Ectodermal cell (in vitro differentiated cells): ENCODE data around the gene KRI1.
"Not testable (repeated sequence)": the region's sequence is repeated elsewhere in the genome, so short reads cannot be mapped to it uniquely, and the experiment has no call there.

Experiments used
- H3K27ac ChIP-seq: 2 replicates; pipeline ENCODE4 v1.7.0; 2013; ENCODE audit warnings: mild to moderate bottlenecking, low read depth, low read length; ENCODE audit not compliant: insufficient read depth, poor library complexity, severe bottlenecking
- H3K27me3 ChIP-seq: 2 replicates; pipeline ENCODE4 v1.7.0; 2013; ENCODE audit warnings: mild to moderate bottlenecking, low read length; ENCODE audit not compliant: insufficient read depth, control insufficient read depth, poor library complexity, severe bottlenecking
- H3K36me3 ChIP-seq: one replicate; pipeline ENCODE4 v1.7.0; 2013; ENCODE audit warnings: low read length; ENCODE audit not compliant: control insufficient read depth, insufficient read depth
- H3K4me1 ChIP-seq: one replicate; pipeline ENCODE4 v1.7.0; 2013; ENCODE audit warnings: low read length; ENCODE audit not compliant: control insufficient read depth, insufficient read depth
- H3K4me3 ChIP-seq: 2 replicates; pipeline ENCODE4 v1.7.0; 2013; ENCODE audit warnings: low read depth, low read length, control low read depth; ENCODE audit not compliant: insufficient read depth
- H3K9me3 ChIP-seq: 2 replicates; pipeline ENCODE4 v1.7.0; 2013; ENCODE audit warnings: mild to moderate bottlenecking, low read length, moderate library complexity; ENCODE audit not compliant: control insufficient read depth
- WGBS, 2 experiments: methylation state at CpG; one replicate each; pipeline ENCODE4 v1.1.7; 2013; ENCODE audit warnings: missing lambda C conversion rate in 2 of 2; 5-methylcytosine and 5-hydroxymethylcytosine counted together

The KRI1 gene

GRCh38 chr19:10550336-10550735, 15.5 kb downstream of the KRI1 start:
- Histone ChIP-seq H3K27me3 (no peaks in the 10 kb centered on the region), H3K4me1 (no peaks in the 10 kb centered on the region), H3K27ac (no peak overlapping the region), H3K36me3 (peaks cover 25% of the 10 kb centered on the region), H3K9me3 (no peaks in the 10 kb centered on the region), H3K4me3 (no peak overlapping the region)
- 91 to 92% methylated on average over 6 of the region's 6 CpGs for WGBS, 2 experiments

- Histone ChIP-seq H3K9me3 (no peaks in the 10 kb centered on the region), H3K36me3 (peaks cover 19% of the 10 kb centered on the region), H3K4me3 (no peak overlapping the region), H3K27ac (no peak overlapping the region), H3K4me1 (no peaks in the 10 kb centered on the region), H3K27me3 (no peaks in the 10 kb centered on the region)
- 93 to 97% methylated on average over 7 of the region's 7 CpGs for WGBS, 2 experiments
Measured at GRCh38 chr19:10549733-10550132, 16.1 kb downstream of the KRI1 start.

- Histone ChIP-seq H3K4me3 (no peak overlapping the region), H3K36me3 (peaks cover 19% of the 10 kb centered on the region), H3K4me1 (no peaks in the 10 kb centered on the region), H3K27ac (no peak overlapping the region), H3K27me3 (no peaks in the 10 kb centered on the region), H3K9me3 (no peaks in the 10 kb centered on the region)
- 92 to 94% methylated on average over 18 of the region's 18 CpGs for WGBS, 2 experiments
Measured at GRCh38 chr19:10548746-10549276, 17.0 kb downstream of the KRI1 start.

- 95 to 96% methylated on average over 17 of the region's 17 CpGs for WGBS, 2 experiments
Measured at GRCh38 chr19:10546817-10547216, 19.0 kb downstream of the KRI1 start.

GRCh38 chr19:10544753-10545251, 21.0 kb downstream of the KRI1 start:
- Histone ChIP-seq H3K36me3 (peaks cover 7% of the 10 kb centered on the region), H3K27me3 (no peaks in the 10 kb centered on the region), H3K27ac (no peak overlapping the region), H3K4me3 (peak overlapping the region; percentile 90), H3K9me3 (no peaks in the 10 kb centered on the region), H3K4me1 (no peaks in the 10 kb centered on the region)
- 89 to 91% methylated on average over 23 of the region's 23 CpGs for WGBS, 2 experiments

More at GRCh38 chr19:10546817-10547216, 19.0 kb downstream of the KRI1 start:
- peaks cover 12% of the 10 kb centered on the region for H3K36me3 ChIP-seq
- H3K27me3 ChIP-seq, result no peaks in the 10 kb centered on the region
- no peaks in the 10 kb centered on the region for H3K4me1 ChIP-seq
- H3K27ac ChIP-seq, result no peak overlapping the region
- H3K9me3 ChIP-seq, result no peaks in the 10 kb centered on the region
- H3K4me3 ChIP-seq, result no peak overlapping the region

- Histone ChIP-seq H3K27ac (no peak overlapping the region), H3K36me3 (peaks cover 7% of the 10 kb centered on the region), H3K9me3 (no peaks in the 10 kb centered on the region), H3K4me1 (no peaks in the 10 kb centered on the region), H3K27me3 (no peaks in the 10 kb centered on the region), H3K4me3 (peak overlapping the region; percentile 90)
- WGBS, 2 experiments, result 29 to 30% methylated on average over 22 of the region's 22 CpGs
Measured at GRCh38 chr19:10544242-10544752, 21.5 kb downstream of the KRI1 start.

GRCh38 chr19:10543420-10544241, 22.2 kb downstream of the KRI1 start, which contains the start of gene ATG4D:
Gene ATG4D (plus strand): TSS chr19:10543904. CDS start chr19:10544091, 187 bp downstream.
- Histone ChIP-seq H3K9me3 (no peaks in the 10 kb centered on the region), H3K27me3 (no peaks in the 10 kb centered on the region), H3K4me1 (no peaks in the 10 kb centered on the region), H3K36me3 (peaks cover 4% of the 10 kb centered on the region), H3K27ac (no peak within 1 kb of the TSS), H3K4me3 (peak within 1 kb of the TSS; percentile 90)
- 2 to 3% methylated on average over 79 of the region's 79 CpGs for WGBS, 2 experiments

- Histone ChIP-seq H3K4me1 (no peaks in the 10 kb centered on the region), H3K27ac (no peak overlapping the region), H3K4me3 (peak overlapping the region; percentile 90), H3K36me3 (no peaks in the 10 kb centered on the region), H3K27me3 (no peaks in the 10 kb centered on the region), H3K9me3 (no peaks in the 10 kb centered on the region)
- WGBS, 2 experiments, result 76 to 77% methylated on average over 8 of the region's 8 CpGs
Measured at GRCh38 chr19:10543059-10543419, 22.8 kb downstream of the KRI1 start.

GRCh38 chr19:10539016-10539415, 26.8 kb downstream of the KRI1 start:
- 89% methylated on average over 9 of the region's 9 CpGs for WGBS, 2 experiments
- H3K27ac ChIP-seq, H3K27me3 ChIP-seq, H3K36me3 ChIP-seq, H3K9me3 ChIP-seq, H3K4me3 ChIP-seq, H3K4me1 ChIP-seq: not testable (repeated sequence)

- Histone ChIP-seq H3K4me3 (no peak overlapping the region), H3K9me3 (no peaks in the 10 kb centered on the region), H3K27ac (no peak overlapping the region), H3K4me1 (no peaks in the 10 kb centered on the region), H3K27me3 (no peaks in the 10 kb centered on the region), H3K36me3 (no peaks in the 10 kb centered on the region)
- 85 to 88% methylated on average over 20 of the region's 20 CpGs for WGBS, 2 experiments
Measured at GRCh38 chr19:10538204-10538983, 27.4 kb downstream of the KRI1 start.
